Panc1 (cell line): ENCODE data around the gene SEPTIN8. TPM values are rescaled to one million over a fixed set of nuclear protein-coding genes. Genes with fewer than 3 reads are reported as not detected.
A peak's percentile ranks its signal among the peaks of the same experiment; 100 is the strongest.

Experiments used
- ATAC-seq: fragments of 200-7000 bp; cut with Tn5 transposase; 2 replicates; pipeline ENCODE4 v1.9.1; 2020; ENCODE audit warnings: mild to moderate bottlenecking, moderate library complexity
- BruUV-seq: library from RNA; stranded (reverse); fragments of 400-500 nt; replicated peaks from 2 replicates; lab custom pipeline; 2021; lab: Mats Ljungman, UMichigan
- CTCF ChIA-PET: fragments of 300-600 bp; sonication (Branson Sonifier 250); formaldehyde crosslinking; loops from one replicate; lab custom pipeline; 2022; ENCODE audit warnings: antibody characterized with exemption; lab: Charles Lee
- POLR2A ChIA-PET: fragments of 300-600 bp; sonication (Branson Sonifier 250); formaldehyde crosslinking; loops from one replicate; lab custom pipeline; 2022; ENCODE audit warnings: antibody characterized with exemption; lab: Charles Lee
- DNase-seq: peaks from one replicate; pipeline ENCODE4 v3.0.0-alpha.2; 2010; ENCODE audit warnings: low read depth, low spot score
- H3K27ac ChIP-seq: 2 replicates; pipeline ENCODE4 v1.5.1; 2011; ENCODE audit warnings: mild to moderate bottlenecking, low read length, inconsistent platforms
- H3K27me3 ChIP-seq: fragments of 200-500 bp; sonication (Bioruptor generic); 2 replicates; pipeline ENCODE4 v1.6.0; 2014; ENCODE audit warnings: low read length, inconsistent platforms; ENCODE audit not compliant: control insufficient read depth, insufficient read depth
- H3K36me3 ChIP-seq: fragments of 200-500 bp; sonication (Bioruptor generic); 2 replicates; pipeline ENCODE4 v1.5.1; 2014; ENCODE audit warnings: inconsistent platforms, mild to moderate bottlenecking, low read length, moderate library complexity; ENCODE audit not compliant: control insufficient read depth, insufficient read depth
- H3K4me1 ChIP-seq: 2 replicates; pipeline ENCODE4 v1.5.1; 2011; ENCODE audit warnings: inconsistent platforms, mild to moderate bottlenecking, low read length, moderate library complexity; ENCODE audit not compliant: control insufficient read depth, insufficient read depth
- H3K4me3 ChIP-seq, 2 experiments: 2 replicates each; pipeline ENCODE4 v1.5.1; 2011 to 2012; ENCODE audit warnings: low read depth in 2 of 2, low read length in 2 of 2, mild to moderate bottlenecking in 2 of 2, inconsistent platforms in 1 of 2, moderate library complexity in 1 of 2
- H3K9me3 ChIP-seq: fragments of 200-500 bp; sonication (Bioruptor generic); 2 replicates; pipeline ENCODE4 v1.5.1; 2014; ENCODE audit warnings: low read depth, mild to moderate bottlenecking, inconsistent platforms, low read length, moderate library complexity; ENCODE audit not compliant: control insufficient read depth, insufficient read depth
- POLR2AphosphoS5 ChIP-seq: IDR thresholded peaks from 2 replicates; pipeline ENCODE4 v1.6.1; 2012; ENCODE audit warnings: mild to moderate bottlenecking, low read depth, low read length, moderate library complexity
- SIN3A ChIP-seq: IDR thresholded peaks from 2 replicates; pipeline ENCODE4 v1.6.1; 2012; ENCODE audit warnings: low read depth, mild to moderate bottlenecking, low read length, moderate library complexity, borderline replicate concordance; ENCODE audit not compliant: insufficient read depth
- TCF7L2 ChIP-seq: IDR thresholded peaks from 2 replicates; pipeline ENCODE4 v1.6.1; 2011; ENCODE audit warnings: mild to moderate bottlenecking, low read depth, low read length, inconsistent platforms
- in situ Hi-C: cut with HindIII; loops from 2 replicates; pipeline ENCODE4 v1.10.0; 2016; ENCODE audit warnings: low sequenced_read_pairs, low pct_unique_long_range_greater_than_20kb
- intact Hi-C: fragments of 100-400 bp; cut with micrococcal nuclease; formaldehyde crosslinking; loops from one replicate; pipeline ENCODE4 v1.10.0; 2022; ENCODE audit not compliant: unreplicated experiment
- total RNA-seq: library from RNA; stranded (reverse); gene quantifications from one replicate; pipeline ENCODE4 v1.2.1, GENCODE V29; 2021; ENCODE audit not compliant: unreplicated experiment
- TF ChIP-seq, protein P1 (sequence below): fragments of 450-650 bp; IDR thresholded peaks from 2 replicates; pipeline ENCODE4 v1.5.1; 2017; ENCODE audit warnings: mild to moderate bottlenecking
- TF ChIP-seq, protein P2 (sequence below), 2 experiments: IDR thresholded peaks; 2 replicates each; pipeline ENCODE4 v1.6.1; 2011 to 2012; ENCODE audit warnings: low read depth in 2 of 2, control low read depth in 1 of 2, low read length in 1 of 2, mild to moderate bottlenecking in 1 of 2, moderate library complexity in 1 of 2; ENCODE audit not compliant: insufficient read depth in 1 of 2

Gene SEPTIN8
- total RNA-seq, 1 experiment from 2014 or later: 22.8 TPM

DNA sequence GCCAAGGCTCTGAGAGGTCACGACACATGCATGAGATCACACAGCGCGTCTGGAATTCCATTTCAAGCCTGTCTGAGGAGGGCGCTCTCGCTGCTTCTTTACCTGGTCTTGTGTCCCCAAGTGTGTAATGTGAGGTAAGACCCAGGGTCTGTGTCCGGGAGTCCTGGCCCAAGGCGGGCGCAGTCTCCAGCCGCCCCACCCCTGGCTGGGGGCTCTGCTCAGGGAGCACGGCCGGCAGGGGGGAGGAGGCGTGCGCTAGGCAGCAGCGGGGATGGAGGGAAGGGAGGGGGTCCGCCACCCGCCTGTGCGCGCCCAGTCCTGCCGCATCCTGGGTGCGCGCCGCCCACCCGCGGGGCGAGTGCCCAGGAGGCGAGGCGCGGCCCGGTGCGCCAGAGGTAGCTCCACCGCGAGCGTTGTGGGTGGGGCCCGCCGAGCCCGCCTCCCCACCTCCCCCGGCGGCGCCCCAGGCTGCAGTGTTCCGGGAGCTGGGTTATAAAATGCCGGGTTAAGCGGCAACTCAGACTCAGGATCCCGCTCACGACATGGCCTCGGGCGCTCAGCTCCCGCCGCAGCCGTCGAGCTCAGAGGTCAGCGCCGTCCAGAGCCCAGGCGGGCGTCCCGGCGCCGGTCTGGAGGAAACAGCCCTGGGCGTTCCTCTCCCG is 30.0 kb downstream of the SEPTIN8 start, which contains the start of gene CCNI2:
CCNI2 (plus strand) TSS at position 473 of the 662 bp plus-strand sequence; CDS start at position 543, 70 bp downstream.
- intact Hi-C loops: no loop called here

DNA sequence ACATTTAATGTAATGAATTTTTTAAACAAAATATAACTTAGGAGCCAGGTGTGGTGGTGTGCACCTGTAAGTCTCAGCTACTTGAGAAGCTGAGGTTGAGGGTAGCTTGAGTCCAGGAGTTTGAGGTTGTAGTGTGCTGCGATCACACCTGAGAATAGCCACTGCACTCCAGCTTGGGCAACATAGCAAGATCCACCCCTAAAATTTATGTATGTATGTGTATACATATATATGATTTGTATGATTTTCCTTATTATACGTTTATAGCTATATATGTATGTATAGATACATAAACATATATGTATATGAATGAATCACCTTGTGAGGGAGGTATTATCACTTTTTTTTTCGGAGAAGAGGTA is 30.5 kb downstream of the SEPTIN8 start:
- H3K36me3 ChIP-seq: no peaks in the 10 kb centered on the region
- H3K27me3 ChIP-seq: peaks cover 6% of the 10 kb centered on the region
- in situ Hi-C loops (no loop called here), intact Hi-C loops (no loop called here)
- H3K4me1 ChIP-seq: no peaks in the 10 kb centered on the region
- no peak for ATAC-seq
- no peak for DNase-seq
- BruUV-seq: no TSS peak
- POLR2A ChIA-PET: interaction anchor here (0.7 kb wide), 1 partner anchor 12 kb away, joined by 3 read pairs; no protein-coding TSS in a partner anchor
- no peaks in the 10 kb centered on the region for H3K9me3 ChIP-seq
- H3K27ac ChIP-seq: no peak overlapping the region
- TF ChIP-seq POLR2AphosphoS5 (no peak), SIN3A (no peak), TCF7L2 (no peak)
- TF ChIP-seq, protein P1, sequence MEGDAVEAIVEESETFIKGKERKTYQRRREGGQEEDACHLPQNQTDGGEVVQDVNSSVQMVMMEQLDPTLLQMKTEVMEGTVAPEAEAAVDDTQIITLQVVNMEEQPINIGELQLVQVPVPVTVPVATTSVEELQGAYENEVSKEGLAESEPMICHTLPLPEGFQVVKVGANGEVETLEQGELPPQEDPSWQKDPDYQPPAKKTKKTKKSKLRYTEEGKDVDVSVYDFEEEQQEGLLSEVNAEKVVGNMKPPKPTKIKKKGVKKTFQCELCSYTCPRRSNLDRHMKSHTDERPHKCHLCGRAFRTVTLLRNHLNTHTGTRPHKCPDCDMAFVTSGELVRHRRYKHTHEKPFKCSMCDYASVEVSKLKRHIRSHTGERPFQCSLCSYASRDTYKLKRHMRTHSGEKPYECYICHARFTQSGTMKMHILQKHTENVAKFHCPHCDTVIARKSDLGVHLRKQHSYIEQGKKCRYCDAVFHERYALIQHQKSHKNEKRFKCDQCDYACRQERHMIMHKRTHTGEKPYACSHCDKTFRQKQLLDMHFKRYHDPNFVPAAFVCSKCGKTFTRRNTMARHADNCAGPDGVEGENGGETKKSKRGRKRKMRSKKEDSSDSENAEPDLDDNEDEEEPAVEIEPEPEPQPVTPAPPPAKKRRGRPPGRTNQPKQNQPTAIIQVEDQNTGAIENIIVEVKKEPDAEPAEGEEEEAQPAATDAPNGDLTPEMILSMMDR: no peak
- TF ChIP-seq, protein P2, sequence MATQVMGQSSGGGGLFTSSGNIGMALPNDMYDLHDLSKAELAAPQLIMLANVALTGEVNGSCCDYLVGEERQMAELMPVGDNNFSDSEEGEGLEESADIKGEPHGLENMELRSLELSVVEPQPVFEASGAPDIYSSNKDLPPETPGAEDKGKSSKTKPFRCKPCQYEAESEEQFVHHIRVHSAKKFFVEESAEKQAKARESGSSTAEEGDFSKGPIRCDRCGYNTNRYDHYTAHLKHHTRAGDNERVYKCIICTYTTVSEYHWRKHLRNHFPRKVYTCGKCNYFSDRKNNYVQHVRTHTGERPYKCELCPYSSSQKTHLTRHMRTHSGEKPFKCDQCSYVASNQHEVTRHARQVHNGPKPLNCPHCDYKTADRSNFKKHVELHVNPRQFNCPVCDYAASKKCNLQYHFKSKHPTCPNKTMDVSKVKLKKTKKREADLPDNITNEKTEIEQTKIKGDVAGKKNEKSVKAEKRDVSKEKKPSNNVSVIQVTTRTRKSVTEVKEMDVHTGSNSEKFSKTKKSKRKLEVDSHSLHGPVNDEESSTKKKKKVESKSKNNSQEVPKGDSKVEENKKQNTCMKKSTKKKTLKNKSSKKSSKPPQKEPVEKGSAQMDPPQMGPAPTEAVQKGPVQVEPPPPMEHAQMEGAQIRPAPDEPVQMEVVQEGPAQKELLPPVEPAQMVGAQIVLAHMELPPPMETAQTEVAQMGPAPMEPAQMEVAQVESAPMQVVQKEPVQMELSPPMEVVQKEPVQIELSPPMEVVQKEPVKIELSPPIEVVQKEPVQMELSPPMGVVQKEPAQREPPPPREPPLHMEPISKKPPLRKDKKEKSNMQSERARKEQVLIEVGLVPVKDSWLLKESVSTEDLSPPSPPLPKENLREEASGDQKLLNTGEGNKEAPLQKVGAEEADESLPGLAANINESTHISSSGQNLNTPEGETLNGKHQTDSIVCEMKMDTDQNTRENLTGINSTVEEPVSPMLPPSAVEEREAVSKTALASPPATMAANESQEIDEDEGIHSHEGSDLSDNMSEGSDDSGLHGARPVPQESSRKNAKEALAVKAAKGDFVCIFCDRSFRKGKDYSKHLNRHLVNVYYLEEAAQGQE (IDR thresholded peaks at IDR 0.05; ENCODE audit: insufficient read depth in 1 of 2, low read depth in 2 of 2, low read length in 1 of 2): no peak
- CTCF ChIA-PET: interaction anchor here (1.7 kb wide), 1 partner anchor 74 kb away, joined by 6 read pairs; no protein-coding TSS in a partner anchor
- peak overlapping the region; percentile 44 to 59 for H3K4me3 ChIP-seq

More for the DNA sequence above, 30.0 kb downstream of the SEPTIN8 start, which contains the start of gene CCNI2:
- CTCF ChIA-PET: interaction anchor here (0.8 to 1.7 kb wide), 2 partner anchors 11 to 73 kb away, joined by 3 to 6 read pairs; no protein-coding TSS in a partner anchor
- Histone ChIP-seq H3K27ac (no peak within 1 kb of the TSS), H3K4me1 (no peaks in the 10 kb centered on the region), H3K9me3 (no peaks in the 10 kb centered on the region), H3K36me3 (no peaks in the 10 kb centered on the region), H3K4me3 (peak within 1 kb of the TSS; percentile 44 to 59), H3K27me3 (peaks cover 6% of the 10 kb centered on the region)
- in situ Hi-C loops: no loop called here
- DNase-seq: no peak
- peak; percentile 84 for ATAC-seq
- no TSS peak for BruUV-seq
- POLR2A ChIA-PET: interaction anchor here (0.7 kb wide), 1 partner anchor 11 kb away, joined by 3 read pairs; no protein-coding TSS in a partner anchor
- TF ChIP-seq POLR2AphosphoS5 (no peak), TCF7L2 (no peak), SIN3A (no peak)
- TF ChIP-seq, protein P1: peak; percentile 70
- TF ChIP-seq, protein P2 (IDR thresholded peaks at IDR 0.05; ENCODE audit: insufficient read depth in 1 of 2, low read depth in 2 of 2, low read length in 1 of 2): no peak
